Thyroid gland (tissue), 4 donors: ENCODE data around the gene NDUFAF8. TPM values are rescaled to one million over a fixed set of nuclear protein-coding genes. Genes with fewer than 3 reads are reported as not detected.
A peak's percentile ranks its signal among the peaks of the same experiment; 100 is the strongest.
"Not testable (repeated sequence)": the region's sequence is repeated elsewhere in the genome, so short reads cannot be mapped to it uniquely, and the experiment has no call there.

Source experiments
- DNase-seq, 2 donors: peaks; one replicate each; pipeline ENCODE4 v3.0.0-alpha.2; 2019
- H3K27ac ChIP-seq, 3 donors: fragments of 200-600 bp; sonication (generic); 1 replicate in 2 of 3; 2 replicates in 1 of 3; pipeline ENCODE4 v1.5.1; 2016 to 2019; ENCODE audit warnings: mild to moderate bottlenecking in 1 of 3, moderate library complexity in 1 of 3
- H3K27me3 ChIP-seq: fragments of 200-600 bp; sonication (generic); one replicate; pipeline ENCODE4 v1.5.1; 2019
- H3K36me3 ChIP-seq, 2 donors: fragments of 200-600 bp; sonication (generic); one replicate each; pipeline ENCODE4 v1.5.1; 2016 to 2019
- H3K4me1 ChIP-seq, 2 donors: fragments of 200-600 bp; sonication (generic); one replicate each; pipeline ENCODE4 v1.5.1; 2017 to 2019
- H3K4me3 ChIP-seq, 3 donors: fragments of 200-600 bp; sonication (generic); replicated peaks in 1 of 3; 1 replicate in 2 of 3; 2 replicates in 1 of 3; pipeline ENCODE4 v1.5.1; 2016; ENCODE audit warnings: mild to moderate bottlenecking in 1 of 3
- H3K9me3 ChIP-seq: fragments of 200-600 bp; sonication (generic); one replicate; pipeline ENCODE4 v1.5.1; 2017
- POLR2A ChIP-seq, 2 donors: fragments of 450-650 bp; IDR thresholded peaks; one replicate each; pipeline ENCODE4 v1.6.1; 2017; ENCODE audit warnings: antibody characterized with exemption in 2 of 2, mild to moderate bottlenecking in 2 of 2, moderate library complexity in 1 of 2
- WGBS, 2 donors: methylation state at CpG; one replicate each; pipeline ENCODE4 v1.1.5; 2017; 5-methylcytosine and 5-hydroxymethylcytosine counted together
- intact Hi-C: fragments of 100-400 bp; cut with DNase I; formaldehyde crosslinking; loops from one replicate; pipeline ENCODE4 v1.15.1; 2023
- total RNA-seq, 4 donors: library from RNA; depleted of rRNA; stranded (reverse); fragments of >200 nt; gene quantifications; one replicate each; pipeline ENCODE4 v1.2.3, GENCODE V29; 2016
- TF ChIP-seq, protein P1 (sequence below), 6 experiments: fragments of 200-600 bp in 3 of 6; fragments of 450-650 bp in 3 of 6; sonication (generic) in 3 of 6; IDR thresholded peaks; one replicate each; pipeline ENCODE4 v1.5.1; 2016 to 2019; ENCODE audit warnings: antibody characterized with exemption in 6 of 6, mild to moderate bottlenecking in 2 of 6, inconsistent platforms in 1 of 6, moderate library complexity in 1 of 6

The NDUFAF8 gene
- total RNA-seq, 4 donors from 2014 or later, result 17.0 to 107 (median 53.7) TPM

DNA sequence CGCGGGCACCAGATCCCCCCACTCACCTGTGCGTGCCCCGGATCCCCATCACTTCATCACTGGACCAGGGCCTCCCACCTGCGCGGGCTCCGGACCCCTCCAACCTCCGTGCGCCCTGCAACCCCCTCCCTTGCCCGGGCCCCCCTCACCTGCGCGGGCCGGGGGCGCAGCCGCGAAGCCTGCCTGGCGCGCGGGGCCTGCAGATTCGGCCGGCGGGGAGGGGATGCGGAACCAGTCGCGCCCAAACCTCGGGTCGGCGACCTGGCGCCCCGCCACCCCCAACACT lies 16.6 kb upstream of the NDUFAF8 start:
- intact Hi-C loops, result loop anchor here (10.0 kb wide), 1 partner anchor 188 kb away; the partner anchor contains the start of gene BAIAP2

DNA sequence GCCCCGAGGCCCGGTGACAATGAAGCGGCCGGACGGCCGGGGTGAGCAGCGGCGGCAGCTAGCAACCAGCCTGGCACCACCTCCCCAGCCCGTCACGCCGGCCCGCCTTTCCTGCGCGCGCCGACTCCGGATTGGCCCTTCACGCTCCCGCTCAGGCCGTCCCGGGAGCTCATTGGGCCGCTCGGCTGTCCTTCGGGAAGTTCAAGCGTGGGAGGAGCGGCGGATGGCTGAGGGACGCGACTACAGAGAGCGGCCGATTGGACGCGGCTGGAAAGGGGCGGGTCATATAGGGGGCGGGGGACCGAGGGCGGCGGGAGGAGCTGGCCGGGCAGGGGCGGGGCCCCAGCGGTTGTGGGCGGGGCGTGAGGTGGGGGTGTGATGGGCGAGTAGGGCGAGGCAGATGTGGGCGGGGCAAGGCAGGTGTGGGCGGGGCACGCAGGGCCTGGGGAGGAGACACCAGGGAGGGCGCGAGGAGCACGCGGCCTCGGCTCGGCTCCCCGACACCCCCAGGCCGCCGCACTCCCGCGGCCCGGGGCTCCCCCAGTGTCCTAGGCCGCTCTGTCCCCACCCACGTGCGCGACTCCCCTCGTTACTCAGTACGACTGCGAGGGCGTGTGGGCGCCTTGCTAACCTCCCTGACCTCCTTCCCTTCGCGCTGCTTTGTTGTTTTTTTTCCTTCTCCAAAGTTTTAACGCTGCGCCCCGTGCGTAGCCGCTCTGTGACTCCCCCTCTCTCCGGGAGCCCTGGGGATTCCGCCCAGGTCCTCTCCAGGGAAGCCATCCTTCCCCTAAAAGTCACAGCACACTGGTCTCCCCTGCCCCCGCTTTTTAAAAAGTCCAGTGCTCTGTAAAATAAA lies 16.0 kb upstream of the NDUFAF8 start, which contains the start of gene CEP131:
CEP131 (minus strand) TSS at position 60 of the 856 bp plus-strand sequence. CDS start 2,909 bp downstream, outside the sequence.
- peak; percentile 99 for DNase-seq
- TF ChIP-seq POLR2A (IDR thresholded peaks at IDR 0.05), result peak in 1 of 2 donors; percentile 39
- TF ChIP-seq, protein P1, sequence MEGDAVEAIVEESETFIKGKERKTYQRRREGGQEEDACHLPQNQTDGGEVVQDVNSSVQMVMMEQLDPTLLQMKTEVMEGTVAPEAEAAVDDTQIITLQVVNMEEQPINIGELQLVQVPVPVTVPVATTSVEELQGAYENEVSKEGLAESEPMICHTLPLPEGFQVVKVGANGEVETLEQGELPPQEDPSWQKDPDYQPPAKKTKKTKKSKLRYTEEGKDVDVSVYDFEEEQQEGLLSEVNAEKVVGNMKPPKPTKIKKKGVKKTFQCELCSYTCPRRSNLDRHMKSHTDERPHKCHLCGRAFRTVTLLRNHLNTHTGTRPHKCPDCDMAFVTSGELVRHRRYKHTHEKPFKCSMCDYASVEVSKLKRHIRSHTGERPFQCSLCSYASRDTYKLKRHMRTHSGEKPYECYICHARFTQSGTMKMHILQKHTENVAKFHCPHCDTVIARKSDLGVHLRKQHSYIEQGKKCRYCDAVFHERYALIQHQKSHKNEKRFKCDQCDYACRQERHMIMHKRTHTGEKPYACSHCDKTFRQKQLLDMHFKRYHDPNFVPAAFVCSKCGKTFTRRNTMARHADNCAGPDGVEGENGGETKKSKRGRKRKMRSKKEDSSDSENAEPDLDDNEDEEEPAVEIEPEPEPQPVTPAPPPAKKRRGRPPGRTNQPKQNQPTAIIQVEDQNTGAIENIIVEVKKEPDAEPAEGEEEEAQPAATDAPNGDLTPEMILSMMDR (IDR thresholded peaks at IDR 0.05), result no peak
- Histone ChIP-seq H3K27me3 (no peaks in the 10 kb centered on the region), H3K9me3 (no peaks in the 10 kb centered on the region), H3K27ac (no peak within 1 kb of the TSS), H3K36me3 (peaks cover 0 to 3% of the 10 kb centered on the region in 2 donors), H3K4me1 (peaks cover 12 to 16% of the 10 kb centered on the region in 2 donors), H3K4me3 (peak within 1 kb of the TSS in 2 of 3 donors; percentile 58 to 62)
- intact Hi-C loops, result loop anchor here (10.0 kb wide), 1 partner anchor 188 kb away; the partner anchor contains the start of gene BAIAP2
- 4% methylated on average over 31 to 44 of the region's 79 CpGs for WGBS, 2 donors

More for the DNA sequence above, 16.6 kb upstream of the NDUFAF8 start:
- H3K4me3 ChIP-seq, result peak overlapping the region in 2 of 3 donors; percentile 58 to 62
- no peak overlapping the region for H3K27ac ChIP-seq
- 0 to 7% methylated on average over 4 of the region's 30 CpGs for WGBS, 2 donors
- no peak for DNase-seq
- H3K4me1 ChIP-seq, result peaks cover 12 to 16% of the 10 kb centered on the region in 2 donors
- H3K36me3 ChIP-seq, result peaks cover 0 to 3% of the 10 kb centered on the region in 2 donors
- no peaks in the 10 kb centered on the region for H3K9me3 ChIP-seq
- TF ChIP-seq, protein P1 (IDR thresholded peaks at IDR 0.05), result no peak
- no peak for TF ChIP-seq POLR2A (IDR thresholded peaks at IDR 0.05)
- no peaks in the 10 kb centered on the region for H3K27me3 ChIP-seq

DNA sequence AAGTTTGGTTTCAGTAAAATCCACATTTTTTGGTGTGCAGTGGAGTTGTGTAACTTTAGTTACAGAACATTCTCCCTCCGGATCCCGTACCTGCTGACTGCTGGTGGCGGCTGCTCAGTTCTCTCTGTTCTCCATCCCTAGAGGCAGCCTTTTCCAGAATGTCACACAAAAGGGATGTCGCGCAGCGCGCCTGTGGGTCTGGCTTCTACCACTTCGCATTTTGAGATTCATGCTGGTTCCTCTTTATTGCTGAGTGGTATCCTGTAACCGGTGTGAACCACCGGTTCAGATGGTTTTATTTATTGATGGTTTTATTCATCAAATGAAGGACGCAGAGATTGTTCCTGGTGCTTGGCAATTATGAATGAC lies 15.4 kb upstream of the NDUFAF8 start:
- no peaks in the 10 kb centered on the region for H3K9me3 ChIP-seq
- TF ChIP-seq POLR2A (IDR thresholded peaks at IDR 0.05), result no peak
- TF ChIP-seq, protein P1 (IDR thresholded peaks at IDR 0.05), result no peak
- peak overlapping the region in 1 of 3 donors; percentile 19 for H3K4me3 ChIP-seq
- peaks cover 0 to 3% of the 10 kb centered on the region in 2 donors for H3K36me3 ChIP-seq
- no peaks in the 10 kb centered on the region for H3K27me3 ChIP-seq
- DNase-seq, result peak in 1 of 2 donors; percentile 19
- intact Hi-C loops, result loop anchor here (10.0 kb wide), 1 partner anchor 189 kb away; the partner anchor contains the start of gene BAIAP2
- 27 to 36% methylated on average over 11 of the region's 11 CpGs for WGBS, 2 donors
- H3K27ac ChIP-seq, result no peak overlapping the region
- peaks cover 12 to 16% of the 10 kb centered on the region in 2 donors for H3K4me1 ChIP-seq

DNA sequence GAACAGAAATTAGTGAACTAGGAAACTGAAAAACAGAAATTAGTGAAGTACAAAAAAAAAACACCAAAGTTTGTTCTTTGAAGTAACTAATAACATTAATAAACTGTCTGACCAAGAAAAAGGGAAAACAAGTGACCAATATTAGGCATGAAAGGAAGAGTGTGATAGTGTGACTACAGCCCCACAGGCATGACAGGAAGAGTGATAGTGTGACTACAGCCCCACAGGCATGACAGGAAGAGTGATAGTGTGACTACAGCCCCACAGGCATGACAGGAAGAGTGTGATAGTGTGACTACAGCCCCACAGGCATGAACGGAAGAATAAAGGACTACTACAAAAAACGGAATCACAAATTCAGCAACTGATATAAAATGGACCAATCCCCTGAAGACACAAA lies 11.5 kb upstream of the NDUFAF8 start:
- H3K4me1 ChIP-seq, H3K27me3 ChIP-seq, H3K4me3 ChIP-seq, DNase-seq, H3K27ac ChIP-seq, H3K9me3 ChIP-seq: not testable (repeated sequence)
- 85 to 88% methylated on average over 2 of the region's 2 CpGs for WGBS, 2 donors
- intact Hi-C loops, result loop anchor here (10.0 kb wide), 1 partner anchor 193 kb away; the partner anchor contains the start of gene BAIAP2
- peaks cover 10 to 28% of the 10 kb centered on the region in 2 donors for H3K36me3 ChIP-seq

DNA sequence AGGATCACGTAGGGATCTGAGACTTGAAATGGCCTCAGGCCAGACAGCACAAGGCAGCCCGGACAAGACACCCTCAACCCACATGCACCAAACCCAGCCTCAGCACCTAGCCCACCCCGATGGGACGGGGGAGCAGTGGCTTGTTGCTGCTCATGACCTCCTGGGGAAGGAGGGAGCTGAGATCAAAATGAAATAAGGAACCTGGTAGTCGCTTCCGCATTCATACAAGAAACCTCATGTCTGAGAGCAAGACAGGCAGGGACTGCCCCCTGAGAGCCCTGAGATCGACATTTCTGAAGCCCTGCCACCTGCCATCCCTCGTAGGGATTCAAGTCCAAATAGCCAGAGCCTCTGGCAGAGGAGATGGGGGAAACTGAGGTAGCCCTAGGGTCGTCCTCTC lies 10.7 kb upstream of the NDUFAF8 start:
- Histone ChIP-seq H3K27ac (no peak overlapping the region), H3K36me3 (peaks cover 13 to 30% of the 10 kb centered on the region in 2 donors), H3K9me3 (no peaks in the 10 kb centered on the region), H3K27me3 (no peaks in the 10 kb centered on the region), H3K4me1 (peaks cover 0 to 2% of the 10 kb centered on the region in 2 donors), H3K4me3 (no peak overlapping the region)
- WGBS, 2 donors, result 94 to 96% methylated on average over 9 of the region's 9 CpGs
- intact Hi-C loops, result loop anchor here (10.0 kb wide), 1 partner anchor 194 kb away; the partner anchor contains the start of gene BAIAP2
- no peak for DNase-seq
- TF ChIP-seq POLR2A (IDR thresholded peaks at IDR 0.05), result no peak
- TF ChIP-seq, protein P1 (IDR thresholded peaks at IDR 0.05), result no peak
